Measurements from ENCODE around the gene AIF1L. TPM values are rescaled to one million over a fixed set of nuclear protein-coding genes. Genes with fewer than 3 reads are reported as not detected.

Gene AIF1L
- total RNA-seq, 1 experiment from 2014 or later, result 6.0 TPM

GRCh38 chr9:131082774-131083512, 13.4 kb upstream of the AIF1L start:
- no peak for DNase-seq (ENCODE audit: low read depth, low spot score)
- no peaks in the 10 kb centered on the region for H3K27me3 ChIP-seq (ENCODE audit: control insufficient read depth, insufficient read depth, low read length)

More at GRCh38 chr9:131082774-131083512, 13.4 kb upstream of the AIF1L start:
- intact Hi-C loops (cut with micrococcal nuclease; ENCODE audit: unreplicated experiment), result no loop called here
- POLR2A ChIA-PET, result interaction anchor here (0.6 kb wide), 1 partner anchor 372 kb away, joined by 6 read pairs; no protein-coding TSS in a partner anchor
- CTCF ChIA-PET, result interaction anchor here (0.6 kb wide), 1 partner anchor 159 kb away, joined by 6 read pairs; no protein-coding TSS in a partner anchor
- H3K9me3 ChIP-seq (ENCODE audit: control insufficient read depth, insufficient read depth, low read depth, low read length), result no peaks in the 10 kb centered on the region
- in situ Hi-C loops (cut with HindIII; ENCODE audit: low pct_unique_long_range_greater_than_20kb, low sequenced_read_pairs), result no loop called here
- peaks cover 4% of the 10 kb centered on the region for H3K4me1 ChIP-seq (ENCODE audit: control insufficient read depth, insufficient read depth, low read length)
- no TSS peak for BruUV-seq (replicated peaks)
- H3K36me3 ChIP-seq (ENCODE audit: control insufficient read depth, insufficient read depth, low read length), result no peaks in the 10 kb centered on the region
- no peak overlapping the region for H3K4me3 ChIP-seq (ENCODE audit: low read depth in 2 of 2, low read length in 2 of 2)
- no peak overlapping the region for H3K27ac ChIP-seq (ENCODE audit: low read length)
- ATAC-seq, result no peak
- no peak for TF ChIP-seq REST (IDR thresholded peaks at IDR 0.05; ENCODE audit: insufficient read depth in 1 of 2, low read depth in 2 of 2, low read length in 1 of 2)
- no peak for TF ChIP-seq SIN3A (IDR thresholded peaks at IDR 0.05; ENCODE audit: borderline replicate concordance, insufficient read depth, low read depth, low read length)
- TF ChIP-seq CTCF (IDR thresholded peaks at IDR 0.05), result no peak
- TF ChIP-seq POLR2AphosphoS5 (IDR thresholded peaks at IDR 0.05; ENCODE audit: low read depth, low read length), result no peak
- TF ChIP-seq TCF7L2 (IDR thresholded peaks at IDR 0.05; ENCODE audit: low read depth, low read length), result no peak

Data from Panc1 (cell line).